GM03348 (cell line): ENCODE measurements around the gene HNRNPL.
"Not testable (repeated sequence)": the region's sequence is repeated elsewhere in the genome, so short reads cannot be mapped to it uniquely, and the experiment has no call there.

Experiments
- DNase-seq: peaks from one replicate; pipeline ENCODE4 v3.0.0; 2012; ENCODE audit warnings: low spot score

The HNRNPL gene

DNA sequence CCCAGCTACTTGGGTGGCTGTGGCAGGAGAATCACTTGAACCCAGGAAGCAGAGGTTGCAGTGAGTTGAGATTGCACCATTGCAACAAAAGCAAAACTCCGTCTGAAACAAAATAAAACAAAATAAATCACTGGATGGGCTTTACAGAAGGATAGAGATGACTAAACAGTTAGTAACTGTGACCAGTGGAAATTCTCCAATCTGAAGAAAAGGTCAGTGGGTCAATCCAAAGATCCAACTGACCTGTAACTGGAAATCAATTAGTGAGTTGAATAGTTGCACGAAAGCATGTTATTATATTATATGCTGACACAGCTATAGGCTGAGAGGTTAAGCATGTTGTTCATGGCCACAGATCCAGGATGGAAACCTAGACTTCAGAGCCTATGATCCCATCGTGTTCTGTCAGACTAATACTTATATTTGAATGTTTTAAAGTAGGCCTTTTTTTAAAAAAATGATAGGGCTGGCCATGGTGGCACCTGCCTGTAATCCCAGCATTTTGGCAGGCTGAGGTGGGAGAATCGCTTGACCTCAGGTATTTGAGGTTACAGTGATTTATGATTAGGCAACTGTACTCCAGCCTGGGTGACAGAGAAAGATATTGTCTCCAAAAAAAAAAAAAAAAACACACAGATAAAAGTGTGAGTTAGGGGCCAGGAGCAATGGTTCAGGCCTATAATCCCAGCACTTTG is 19.6 kb downstream of the HNRNPL start:
- no peak for DNase-seq

DNA sequence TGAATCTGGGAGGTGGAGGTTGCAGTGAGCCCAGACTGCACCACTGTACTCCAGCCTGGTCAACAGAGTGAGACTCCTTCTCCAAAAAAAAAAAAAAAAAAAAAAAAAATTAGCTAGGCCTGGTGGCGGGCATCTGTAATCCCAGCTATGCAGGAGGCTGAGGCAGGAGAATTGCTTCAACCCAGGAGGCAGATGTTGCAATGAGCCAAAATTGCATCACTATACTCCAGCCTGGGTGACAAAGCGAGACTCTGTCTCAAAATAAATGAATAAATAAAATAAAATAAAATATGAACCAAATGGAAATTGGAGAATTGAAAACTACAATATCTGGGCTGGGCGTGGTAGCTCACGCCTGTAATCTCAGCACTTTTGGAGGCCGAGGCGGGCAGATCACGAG is 20.6 kb downstream of the HNRNPL start:
- DNase-seq, result not testable (repeated sequence)

DNA sequence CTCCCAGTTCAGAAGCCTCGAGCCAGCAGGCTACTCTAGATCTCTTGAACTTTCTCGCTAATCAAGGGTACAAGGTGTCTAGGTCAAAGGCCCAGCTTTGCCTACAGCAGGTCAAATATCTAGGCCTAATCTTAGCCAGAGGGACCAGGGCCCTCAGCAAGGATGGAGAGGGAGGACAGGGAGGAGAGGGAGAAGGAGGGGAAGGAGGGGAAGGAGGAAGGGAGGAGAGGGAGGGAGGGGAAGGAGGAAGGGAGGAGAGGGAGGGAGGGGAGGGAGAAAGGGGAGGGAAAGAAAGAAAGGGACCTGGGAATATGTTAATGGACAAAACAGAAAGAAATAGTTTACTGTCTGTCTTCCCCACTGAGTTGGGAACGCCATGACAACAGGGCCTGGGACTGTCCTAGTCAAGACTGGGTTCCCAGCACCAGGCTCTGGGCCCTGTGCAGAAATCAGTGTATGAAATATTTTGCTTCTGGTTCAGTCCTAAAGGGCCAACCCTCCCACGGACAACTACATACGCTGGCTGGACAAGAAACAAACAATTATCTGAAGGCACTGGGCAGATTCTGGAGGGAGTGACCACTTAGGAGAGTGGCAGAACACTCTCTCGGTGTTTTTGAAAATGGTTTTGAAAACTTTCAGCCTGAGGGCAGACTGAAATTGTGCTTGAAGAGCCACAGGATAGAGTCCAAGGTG is 22.8 kb downstream of the HNRNPL start:
- DNase-seq, result no peak

GRCh38 chr19:38825936-38826335 is 23.9 kb downstream of the HNRNPL start:
- not testable (repeated sequence) for DNase-seq

- not testable (repeated sequence) for DNase-seq
Observed at GRCh38 chr19:38821230-38821825, 28.5 kb downstream of the HNRNPL start.

DNA sequence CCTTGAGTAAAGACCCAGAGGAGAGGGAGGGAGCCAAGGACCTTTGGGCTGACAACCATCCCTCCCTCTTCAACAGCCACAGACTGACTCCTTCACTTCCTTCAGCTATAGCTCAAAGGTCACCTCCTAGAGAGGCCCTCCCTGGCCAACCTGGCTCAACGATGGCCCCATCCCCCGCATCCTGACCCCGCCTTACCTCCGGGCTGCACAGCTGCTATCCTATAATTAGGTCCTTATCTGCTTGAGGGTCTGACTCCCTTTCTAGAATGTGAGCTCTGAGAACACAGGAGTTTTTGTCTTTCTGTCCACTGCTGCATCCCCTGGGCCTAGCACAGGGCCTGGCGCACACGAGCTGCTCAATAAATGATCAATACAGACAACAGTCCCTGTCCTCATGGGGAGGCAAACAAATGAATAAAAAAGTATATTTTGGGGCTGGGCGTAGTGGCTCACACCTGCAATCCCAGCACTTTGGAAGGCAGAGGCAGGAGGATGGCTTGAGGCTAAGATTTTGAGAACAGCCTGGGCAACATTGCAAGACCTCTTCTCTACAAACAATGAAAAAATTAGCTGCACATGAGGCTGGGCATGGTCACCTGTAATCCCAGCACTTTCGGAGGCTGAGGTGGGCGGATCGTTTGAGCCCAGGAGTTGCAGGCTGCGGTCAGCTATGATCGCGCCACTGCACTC is 30.4 kb downstream of the HNRNPL start:
- DNase-seq, result no peak

DNA sequence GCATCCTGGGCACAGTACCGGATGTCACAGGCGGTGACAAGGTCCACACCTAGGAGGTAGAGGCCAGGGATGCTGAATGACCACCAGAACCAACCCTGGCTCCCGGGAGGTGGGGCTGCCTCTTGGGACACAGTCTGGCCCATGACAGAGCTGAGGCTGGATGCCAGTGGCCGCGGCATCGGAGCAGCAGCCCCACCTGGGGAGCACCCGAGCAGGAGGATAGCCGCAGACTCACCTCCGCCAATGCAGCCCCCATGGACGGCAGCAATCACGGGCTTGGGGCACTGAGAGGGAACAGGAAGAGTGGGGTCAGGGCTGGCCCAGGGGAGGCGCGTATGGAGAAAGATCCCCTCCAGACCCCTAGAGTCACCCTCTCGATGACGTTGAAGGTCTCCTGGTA is 32.7 kb downstream of the HNRNPL start:
- no peak for DNase-seq

- DNase-seq, result no peak
Observed at GRCh38 chr19:38816131-38816750, 33.5 kb downstream of the HNRNPL start.

DNA sequence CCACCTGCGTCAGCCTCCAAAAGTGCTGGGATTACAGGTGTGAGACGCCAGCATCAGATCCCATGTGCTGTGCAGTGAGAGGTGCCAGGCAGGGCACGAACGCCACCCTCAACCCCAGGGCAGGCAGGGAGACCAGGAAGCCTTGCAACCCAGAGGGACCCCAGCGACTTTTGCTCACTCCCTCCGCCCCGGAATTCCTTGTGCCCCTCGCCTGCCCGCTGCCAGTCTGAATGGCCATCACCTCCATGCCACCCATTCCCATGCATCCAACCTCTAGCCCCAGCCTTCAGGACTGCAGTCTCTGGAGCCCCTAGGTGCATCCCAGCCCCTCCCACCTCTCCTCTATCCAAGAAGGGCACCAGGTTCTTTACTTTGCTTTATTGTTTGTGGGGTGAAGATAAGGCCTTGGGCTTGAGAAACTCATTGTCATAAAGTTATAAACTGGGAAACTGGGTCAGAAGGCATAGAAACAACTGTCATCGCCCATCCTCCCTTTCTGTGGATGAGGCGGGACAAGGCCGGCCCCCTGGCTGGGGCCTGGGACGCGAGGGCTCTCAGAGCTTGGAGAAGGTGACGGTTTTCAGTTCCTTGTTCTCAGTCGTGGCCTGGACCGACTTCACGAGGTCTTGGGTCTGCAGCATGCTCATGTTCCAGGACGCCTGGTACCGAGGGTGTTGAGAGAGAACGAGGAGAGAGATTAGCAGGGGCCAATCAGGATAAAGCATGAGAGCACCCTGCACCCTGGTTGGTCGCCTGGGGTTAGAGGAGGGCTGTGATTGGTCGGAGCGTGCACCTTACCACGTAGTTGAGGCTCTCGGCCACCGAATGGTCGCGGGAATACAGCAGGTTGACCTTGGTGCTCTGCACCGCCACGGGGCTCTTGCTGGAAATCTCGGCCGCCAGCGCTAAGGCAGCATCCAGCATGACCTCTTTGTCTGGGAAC is 34.5 kb downstream of the HNRNPL start:
- DNase-seq, result no peak

- not testable (repeated sequence) for DNase-seq
Observed at GRCh38 chr19:38813932-38814331, 35.9 kb downstream of the HNRNPL start.

- DNase-seq, result no peak
Observed at GRCh38 chr19:38813323-38813722, 36.5 kb downstream of the HNRNPL start.

GRCh38 chr19:38812841-38813320 is 36.9 kb downstream of the HNRNPL start, which contains the start of gene LGALS4:
LGALS4 (minus strand) TSS chr19:38812945; CDS start chr19:38812886, 59 bp downstream.
- no peak for DNase-seq

GRCh38 chr19:38812009-38812840 is 37.6 kb downstream of the HNRNPL start:
- DNase-seq, result no peak

- DNase-seq, result no peak
Observed at GRCh38 chr19:38809592-38810252, 40.1 kb downstream of the HNRNPL start.

- no peak for DNase-seq
Observed at GRCh38 chr19:38808741-38809140, 41.0 kb downstream of the HNRNPL start.

- DNase-seq, result not testable (repeated sequence)
Observed at GRCh38 chr19:38807374-38808098, 42.2 kb downstream of the HNRNPL start.

DNA sequence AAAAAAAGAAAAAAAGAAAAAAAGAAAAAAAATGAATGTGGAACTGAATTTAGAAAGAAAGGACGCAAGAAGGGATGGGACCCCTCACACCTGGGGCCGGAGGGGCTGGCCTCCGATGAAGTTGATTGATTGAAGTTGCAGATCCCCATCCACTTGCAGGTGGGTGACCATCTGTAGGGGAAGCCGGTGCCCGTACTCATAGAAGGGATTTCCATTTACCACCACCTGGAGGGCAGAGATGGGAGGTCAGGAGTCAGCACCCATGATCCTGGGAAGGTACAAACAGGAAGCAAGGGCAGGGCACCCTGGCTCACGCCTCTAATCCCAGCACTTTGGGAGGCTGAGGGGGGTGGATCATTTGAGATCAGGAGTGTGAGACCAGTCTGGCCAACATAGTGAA is 43.4 kb downstream of the HNRNPL start:
- no peak for DNase-seq

- no peak for DNase-seq
Observed at GRCh38 chr19:38805180-38805579, 44.6 kb downstream of the HNRNPL start.

DNA sequence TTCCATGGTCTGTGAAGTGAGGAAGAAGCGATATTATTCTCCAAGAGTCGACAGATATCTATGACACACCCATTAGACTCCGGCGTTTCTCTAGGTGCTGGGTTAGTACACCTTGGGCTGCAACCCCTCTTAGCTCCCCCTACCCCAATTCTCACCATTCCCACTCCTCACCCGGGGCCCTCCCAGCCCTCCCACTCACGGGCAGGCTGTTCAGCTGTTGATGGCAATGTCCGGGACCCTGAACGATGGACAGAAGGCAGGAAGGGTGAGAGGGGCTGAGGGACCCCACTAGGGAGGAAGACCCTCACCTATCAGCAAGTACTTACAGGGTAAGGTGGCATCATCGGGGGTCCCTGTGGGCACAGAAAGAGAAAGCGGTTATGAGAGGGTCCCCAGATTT is 46.2 kb downstream of the HNRNPL start:
- DNase-seq, result no peak
